GM12878 (cell line): ENCODE data around the gene SSBP3. TPM values are rescaled to one million over a fixed set of nuclear protein-coding genes. Genes with fewer than 3 reads are reported as not detected.

ENCODE experiments used
- ATAC-seq: fragments of 200-7000 bp; cut with Tn5 transposase; 3 replicates; pipeline ENCODE4 v1.9.1; 2020; ENCODE audit warnings: mild to moderate bottlenecking, moderate library complexity
- BruUV-seq: library from RNA; stranded (reverse); fragments of 400-500 nt; replicated peaks from 2 replicates; lab custom pipeline; 2021; lab: Mats Ljungman, UMichigan
- CTCF ChIA-PET: fragments of 300-600 bp; sonication (Branson Sonifier 250); formaldehyde crosslinking; extraction: SDS; loops from one replicate; lab custom pipeline; 2021; ENCODE audit warnings: inconsistent platforms; lab: Yijun Ruan, JAX
- POLR2A ChIA-PET: fragments of 350-600 bp; formaldehyde crosslinking; extraction: SDS; loops from one replicate; lab custom pipeline; 2021; ENCODE audit warnings: inconsistent platforms; lab: Charles Lee
- RAD21 ChIA-PET: fragments of 300-600 bp; sonication (Branson Sonifier 250); formaldehyde crosslinking; loops from one replicate; lab custom pipeline; 2023; ENCODE audit warnings: antibody characterized with exemption; ENCODE audit not compliant: unreplicated experiment; lab: Charles Lee
- SMC1A ChIA-PET: fragments of 300-600 bp; sonication (Branson Sonifier 250); formaldehyde crosslinking; loops from one replicate; lab custom pipeline; 2023; ENCODE audit not compliant: unreplicated experiment, uncharacterized antibody; lab: Charles Lee
- DNase-seq: peaks from one replicate; pipeline ENCODE4 v3.0.0-alpha.2; 2011; ENCODE audit warnings: low read depth, low spot score
- FAIRE-seq: peaks from 3 replicates; lab custom pipeline; 2011; peaks lifted over from hg19 to GRCh38; lab: Jason Lieb, UNC
- H2AFZ ChIP-seq: 2 replicates; pipeline ENCODE4 v1.6.0; 2011; ENCODE audit warnings: low read depth, low read length, control low read depth; ENCODE audit not compliant: control insufficient read depth
- H3K27ac ChIP-seq: 2 replicates; pipeline ENCODE4 v1.5.1; 2011; ENCODE audit warnings: control low read depth; ENCODE audit not compliant: control insufficient read depth, insufficient read depth
- H3K27me3 ChIP-seq, 2 experiments: replicated peaks in 1 of 2; 2 replicates each; pipeline versions ENCODE4 v1.6.0 to v1.6.1; 2011; ENCODE audit warnings: low read length in 1 of 2; ENCODE audit not compliant: control insufficient read depth in 2 of 2, insufficient read depth in 2 of 2
- H3K36me3 ChIP-seq, 2 experiments: 2 replicates each; pipeline ENCODE4 v1.5.1; 2011; ENCODE audit warnings: low read length in 1 of 2; ENCODE audit not compliant: control insufficient read depth in 2 of 2, insufficient read depth in 2 of 2
- H3K4me1 ChIP-seq: 2 replicates; pipeline ENCODE4 v1.6.1; 2011; ENCODE audit warnings: mild to moderate bottlenecking, low read length, moderate library complexity, mixed read lengths; ENCODE audit not compliant: control insufficient read depth, insufficient read depth
- H3K4me2 ChIP-seq: 2 replicates; pipeline ENCODE4 v1.6.0; 2011; ENCODE audit warnings: control low read depth; ENCODE audit not compliant: control insufficient read depth, insufficient read depth
- H3K4me3 ChIP-seq: fragments of 200-600 bp; sonication (generic); 2 replicates; pipeline ENCODE4 v1.5.1; 2016
- H3K79me2 ChIP-seq: 2 replicates; pipeline ENCODE4 v1.6.0; 2011; ENCODE audit warnings: low read length; ENCODE audit not compliant: control insufficient read depth, insufficient read depth
- H3K9ac ChIP-seq: 2 replicates; pipeline ENCODE4 v1.8.0; 2011; ENCODE audit warnings: low read length, control low read depth, mixed read lengths; ENCODE audit not compliant: control insufficient read depth, insufficient read depth
- H3K9me3 ChIP-seq: replicated peaks from 3 replicates; pipeline ENCODE4 v1.5.1; 2011; ENCODE audit warnings: mild to moderate bottlenecking, low read length; ENCODE audit not compliant: control insufficient read depth, insufficient read depth
- H4K20me1 ChIP-seq: 2 replicates; pipeline ENCODE4 v1.6.0; 2011; ENCODE audit not compliant: control insufficient read depth, insufficient read depth
- ATF3 ChIP-seq: IDR thresholded peaks from 2 replicates; pipeline ENCODE4 v1.6.1; 2011; ENCODE audit warnings: low read depth, mild to moderate bottlenecking, low read length, moderate library complexity, borderline replicate concordance; ENCODE audit errors: extremely low read depth
- CHD4 ChIP-seq: fragments of 200-600 bp; sonication (generic); IDR thresholded peaks from 2 replicates; pipeline ENCODE4 v1.6.1; 2016; ENCODE audit warnings: mild to moderate bottlenecking
- FOXK2 ChIP-seq: fragments of 450-650 bp; IDR thresholded peaks from 2 replicates; pipeline ENCODE4 v1.6.1; 2017; ENCODE audit warnings: mild to moderate bottlenecking, moderate library complexity
- IRF3 ChIP-seq: fragments of 450-650 bp; IDR thresholded peaks from 2 replicates; pipeline ENCODE4 v1.6.1; 2014; ENCODE audit warnings: mild to moderate bottlenecking
- MTA2 ChIP-seq: fragments of 450-650 bp; IDR thresholded peaks from 2 replicates; pipeline ENCODE4 v1.6.1; 2016; ENCODE audit warnings: low read depth, mild to moderate bottlenecking, moderate library complexity
- NFYA ChIP-seq: IDR thresholded peaks from 2 replicates; pipeline ENCODE4 v1.6.1; 2011; ENCODE audit warnings: low read depth, mild to moderate bottlenecking, low read length, improper control_type of control experiment, borderline replicate concordance
- NRF1 ChIP-seq: conservative IDR thresholded peaks from 2 replicates; pipeline ENCODE4 v1.6.1; 2011; ENCODE audit warnings: mild to moderate bottlenecking, low read depth, low read length, improper control_type of control experiment
- POLR2AphosphoS5 ChIP-seq: IDR thresholded peaks from 2 replicates; pipeline ENCODE4 v1.6.1; 2011; ENCODE audit warnings: mild to moderate bottlenecking, low read length, inconsistent platforms
- PRDM15 ChIP-seq: fragments of 450-650 bp; formaldehyde crosslinking; IDR thresholded peaks from 2 replicates; pipeline ENCODE4 v1.4.0; 2020; ENCODE audit warnings: mild to moderate bottlenecking, moderate library complexity
- RB1 ChIP-seq: fragments of 450-650 bp; formaldehyde crosslinking; IDR thresholded peaks from 2 replicates; pipeline ENCODE4 v1.6.1; 2017; ENCODE audit warnings: mild to moderate bottlenecking, borderline replicate concordance
- RCOR1 ChIP-seq: conservative IDR thresholded peaks from 2 replicates; pipeline ENCODE4 v1.6.1; 2012; ENCODE audit warnings: low read depth, low read length, improper control_type of control experiment
- REST ChIP-seq: IDR thresholded peaks from 2 replicates; pipeline ENCODE4 v1.6.1; 2012; ENCODE audit warnings: mild to moderate bottlenecking, low read depth, low read length
- STAT1 ChIP-seq: fragments of 450-650 bp; conservative IDR thresholded peaks from 2 replicates; pipeline ENCODE4 v1.6.1; 2014; ENCODE audit warnings: antibody characterized with exemption, mild to moderate bottlenecking
- ZNF622 ChIP-seq: fragments of 450-650 bp; IDR thresholded peaks from 2 replicates; pipeline ENCODE4 v1.6.1; 2017; ENCODE audit warnings: mild to moderate bottlenecking, inconsistent platforms
- ZZZ3 ChIP-seq: IDR thresholded peaks from 2 replicates; pipeline ENCODE4 v1.6.1; 2011; ENCODE audit warnings: low read depth; ENCODE audit not compliant: control insufficient read depth, insufficient read length
- WGBS: methylation state at CpG from one replicate; pipeline ENCODE4 v1.1.6; 2016; ENCODE audit warnings: low lambda C conversion rate; ENCODE audit not compliant: insufficient replicate concordance, insufficient coverage; ENCODE audit errors: missing lambda C conversion rate; 5-methylcytosine and 5-hydroxymethylcytosine counted together
- in situ Hi-C: fragments of 300-500 bp; cut with MboI; formaldehyde crosslinking; loops from 9 replicates; pipeline ENCODE4 v1.14.3; 2018; ENCODE audit warnings: mixed read lengths
- intact Hi-C: fragments of 100-400 bp; cut with micrococcal nuclease; formaldehyde crosslinking; loops from one replicate; pipeline ENCODE4 v1.14.2; 2022; ENCODE audit not compliant: unreplicated experiment
- polyA plus RNA-seq, 11 experiments: library from polyadenylated mRNA; depleted of rRNA in 4 of 11; unstranded in 6 of 11; stranded (reverse) in 5 of 11; fragments of >200 nt; fragmentation: Nextera tagmentation in 4 of 11; fragmentation: Illumina TruSeq in 1 of 11; extraction: Ambion mirVana in 4 of 11; extraction: Trizol in 1 of 11; gene quantifications; 1 replicate in 1 of 11; 2 replicates in 10 of 11; pipeline versions ENCODE4 v1.2.1 to v1.2.3, GENCODE V29; 2011 to 2016; ENCODE audit warnings: inconsistent platforms in 2 of 11, missing spikeins in 2 of 11, low read depth in 1 of 11
- total RNA-seq, 4 experiments: library from RNA; depleted of rRNA in 3 of 4; stranded (reverse); fragments of >200 nt in 3 of 4; fragmentation: Illumina TruSeq in 1 of 4; extraction: Trizol in 1 of 4; gene quantifications; 2 replicates each; pipeline versions ENCODE4 v1.2.1 to v1.2.3, GENCODE V29; 2013 to 2021

The SSBP3 gene
- total and polyA plus RNA-seq, 10 of the 15 experiments (the other 5 are each of a cell fraction or from before 2014, with no cell fraction given): 4.1 to 51.7 (median 17.1) TPM

GRCh38 chr1:54240741-54241335 lies 165.4 kb downstream of the SSBP3 start:
- POLR2A ChIA-PET: no interaction called here
- DNase-seq (no peak), FAIRE-seq (no peak), ATAC-seq (no peak)
- H4K20me1 ChIP-seq: no peaks in the 10 kb centered on the region
- no peaks in the 10 kb centered on the region for H3K79me2 ChIP-seq
- peaks cover 9 to 10% of the 10 kb centered on the region in 2 experiments; a peak in 3 of 4 replicates for H3K36me3 ChIP-seq
- no peak overlapping the region for H2AFZ ChIP-seq
- CTCF ChIA-PET: no interaction called here
- H3K4me2 ChIP-seq: no peak overlapping the region
- H3K27me3 ChIP-seq: no peaks in the 10 kb centered on the region
- SMC1A ChIA-PET: no interaction called here
- no TSS peak for BruUV-seq
- H3K4me3 ChIP-seq: no peak overlapping the region
- 90% methylated on average over 10 of the region's 12 CpGs for WGBS
- no peak overlapping the region for H3K9ac ChIP-seq
- no peaks in the 10 kb centered on the region for H3K4me1 ChIP-seq
- H3K9me3 ChIP-seq: no peaks in the 10 kb centered on the region
- intact Hi-C loops: no loop called here
- in situ Hi-C loops: no loop called here
- no peak overlapping the region for H3K27ac ChIP-seq
- RAD21 ChIA-PET: no interaction called here
- TF ChIP-seq ZZZ3: no peak
- TF ChIP-seq CHD4: no peak
- TF ChIP-seq ATF3: no peak
- TF ChIP-seq POLR2AphosphoS5: no peak
- no peak for TF ChIP-seq FOXK2
- TF ChIP-seq NFYA: no peak
- TF ChIP-seq PRDM15 (CRISPR knock-in tag): no peak
- TF ChIP-seq NRF1: no peak
- no peak for TF ChIP-seq MTA2
- TF ChIP-seq ZNF622: no peak
- no peak for TF ChIP-seq RCOR1
- TF ChIP-seq REST: no peak
- TF ChIP-seq RB1: no peak
- TF ChIP-seq STAT1: no peak
- TF ChIP-seq IRF3: no peak
